ENCODE measurements around the gene DDI2. TPM values are rescaled to one million over a fixed set of nuclear protein-coding genes. Genes with fewer than 3 reads are reported as not detected.
A peak's percentile ranks its signal among the peaks of the same experiment; 100 is the strongest.

The DDI2 gene
- total RNA-seq, 1 experiment from 2014 or later, result 18.6 TPM

DNA sequence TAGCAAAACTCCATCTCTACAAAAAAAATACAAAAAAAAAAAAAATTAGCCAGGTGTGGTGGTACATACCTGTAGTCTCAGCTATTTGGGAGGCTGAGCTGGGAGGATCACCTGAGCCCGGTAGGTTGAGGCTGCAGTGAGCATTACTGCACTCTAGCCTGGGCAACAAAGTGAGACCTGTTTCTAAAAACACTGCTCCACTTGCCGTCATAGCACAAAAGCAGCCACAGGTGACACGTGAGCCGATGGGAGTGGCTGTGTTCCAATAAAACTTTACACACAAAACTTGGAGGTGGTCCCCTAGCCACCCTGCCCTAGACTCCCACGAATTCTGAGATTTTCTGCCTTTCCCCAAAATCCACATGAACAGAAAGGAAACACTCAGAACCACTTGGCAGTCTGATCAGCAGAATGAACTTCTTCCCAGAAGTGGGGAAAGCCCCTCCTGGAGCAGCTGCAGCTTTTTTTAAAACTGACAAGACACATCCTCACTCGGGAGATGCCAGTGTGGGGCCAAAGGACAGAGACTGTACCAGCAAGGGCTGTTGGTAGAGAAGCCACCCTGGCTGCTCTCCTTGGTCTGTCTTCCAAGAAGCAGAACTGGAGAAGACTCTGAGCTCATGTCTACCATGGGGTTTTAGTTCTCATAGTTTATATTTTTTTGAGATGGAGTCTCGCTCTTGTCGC is 90.1 kb downstream of the DDI2 start:
- no peak for DNase-seq (ENCODE audit: low read depth, low spot score)
- in situ Hi-C loops (cut with HindIII; ENCODE audit: low pct_unique_long_range_greater_than_20kb, low sequenced_read_pairs), result no loop called here

GRCh38 chr1:15708486-15709137 is 91.4 kb downstream of the DDI2 start:
- no peak for DNase-seq (ENCODE audit: low read depth, low spot score)
- in situ Hi-C loops (cut with HindIII; ENCODE audit: low pct_unique_long_range_greater_than_20kb, low sequenced_read_pairs), result no loop called here

- no peak for DNase-seq (ENCODE audit: low read depth, low spot score)
- in situ Hi-C loops (cut with HindIII; ENCODE audit: low pct_unique_long_range_greater_than_20kb, low sequenced_read_pairs), result no loop called here
Measured at GRCh38 chr1:15709226-15709625, 92.0 kb downstream of the DDI2 start.

- in situ Hi-C loops (cut with HindIII; ENCODE audit: low pct_unique_long_range_greater_than_20kb, low sequenced_read_pairs), result no loop called here
- DNase-seq (ENCODE audit: low read depth, low spot score), result no peak
Measured at GRCh38 chr1:15712168-15712567, 94.9 kb downstream of the DDI2 start.

DNA sequence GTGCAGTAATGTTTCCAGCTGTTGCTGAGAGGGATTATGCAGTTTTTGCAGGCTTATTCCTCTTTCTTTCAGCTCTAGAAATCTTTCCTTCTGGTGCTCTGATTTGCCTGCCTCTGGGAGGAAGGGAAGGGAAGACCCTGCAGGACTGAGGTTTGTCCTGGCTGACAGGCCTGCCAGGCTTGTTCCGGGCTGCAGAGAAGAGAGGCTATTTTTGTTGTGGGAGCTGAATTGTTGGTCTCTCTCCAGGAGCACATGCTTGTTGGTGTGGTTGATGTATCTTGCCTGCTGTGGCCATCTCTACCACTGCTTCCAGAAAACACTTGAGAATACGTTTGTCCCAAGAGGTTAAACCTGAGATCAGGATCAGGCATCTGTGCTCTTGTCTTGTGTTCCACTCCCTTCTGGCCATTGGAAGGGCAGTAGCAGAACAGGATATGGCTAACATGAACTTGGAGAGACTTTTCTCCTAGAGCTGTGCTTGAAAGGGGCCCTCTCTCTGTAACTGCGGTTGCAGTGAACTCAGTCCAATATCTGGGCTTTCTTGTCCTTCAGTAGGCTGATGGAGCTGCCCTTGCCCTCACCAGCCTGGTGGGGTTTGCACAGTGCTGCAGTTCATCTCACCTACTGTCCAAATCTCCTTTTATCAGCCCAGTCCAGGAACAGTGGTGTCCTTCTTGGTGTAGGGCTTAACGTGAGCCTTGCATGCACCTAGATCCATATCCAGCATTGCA is 97.3 kb downstream of the DDI2 start:
- in situ Hi-C loops (cut with HindIII; ENCODE audit: low pct_unique_long_range_greater_than_20kb, low sequenced_read_pairs), result no loop called here
- peak; percentile 83 for DNase-seq (ENCODE audit: low read depth, low spot score)

DNA sequence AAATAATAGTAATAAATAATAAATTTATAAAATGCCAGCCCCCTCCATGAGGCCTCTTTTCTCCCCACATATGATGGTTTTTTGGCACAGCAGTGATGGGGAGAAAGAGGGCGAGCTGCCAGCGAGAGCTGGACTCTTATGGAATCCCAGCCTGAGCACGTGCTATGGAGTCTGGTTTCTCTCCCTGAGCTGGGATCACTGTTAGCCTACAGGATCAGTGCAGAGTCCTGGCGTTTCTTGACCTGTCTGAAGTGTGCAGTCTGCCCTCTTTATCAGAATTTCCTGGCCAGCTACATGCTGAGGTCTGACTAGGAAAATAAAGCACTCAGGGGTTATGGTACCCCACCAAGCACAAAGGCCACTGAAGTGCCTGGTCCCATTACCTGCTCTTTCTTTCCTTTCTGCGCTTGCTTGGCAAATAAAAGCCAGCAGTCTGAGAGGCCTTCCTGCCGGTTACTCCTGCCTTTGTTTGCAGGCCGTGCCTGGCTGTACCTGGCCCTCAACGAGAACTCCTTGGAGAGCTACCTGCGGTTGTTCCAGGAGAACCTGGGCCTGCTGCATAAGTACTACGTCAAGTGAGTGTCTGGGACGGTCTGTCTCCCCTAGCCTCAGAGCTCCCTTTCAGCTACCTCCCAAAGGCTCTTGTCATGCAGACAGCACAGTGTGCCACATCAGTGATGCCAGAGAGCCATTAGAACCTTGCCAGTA is 100.3 kb downstream of the DDI2 start:
- in situ Hi-C loops (cut with HindIII; ENCODE audit: low pct_unique_long_range_greater_than_20kb, low sequenced_read_pairs), result no loop called here
- DNase-seq (ENCODE audit: low read depth, low spot score), result no peak

DNA sequence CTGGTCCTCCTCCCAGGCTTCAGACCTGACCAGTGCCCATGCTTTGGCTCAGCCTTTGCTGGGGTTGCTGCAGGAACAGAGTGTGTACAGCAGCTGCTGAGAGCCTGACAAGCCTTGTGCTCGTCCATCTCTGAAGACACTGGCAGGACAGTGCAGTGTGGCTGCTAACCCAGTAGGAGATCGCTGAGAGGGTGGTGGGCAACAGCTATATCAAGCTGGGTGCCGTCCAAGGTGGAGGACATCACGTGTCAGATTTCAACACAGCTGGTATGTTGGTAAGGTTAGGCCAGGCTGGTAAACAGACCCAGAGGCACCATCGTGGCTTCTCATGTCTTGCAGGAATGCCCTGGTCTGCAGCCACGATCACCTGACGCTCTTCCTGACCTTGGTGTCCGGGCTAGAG is 100.9 kb downstream of the DDI2 start:
- DNase-seq (ENCODE audit: low read depth, low spot score), result no peak
- in situ Hi-C loops (cut with HindIII; ENCODE audit: low pct_unique_long_range_greater_than_20kb, low sequenced_read_pairs), result no loop called here

Small RNAs within 50 kb of the gene (small RNA-seq; reads per million reads assigned to genes)
- gene AL121992.2 (0 reads per million in 2 experiments), gene CD24P1 (0 reads per million in 2 experiments), gene RNU7-179P (0 reads per million in 2 experiments)

Other genes with a start within 250 kb of the DDI2 start
- gene EFHD2, start 207.6 kb upstream of the DDI2 start, total RNA-seq (2014; rRNA removed; shearing (Covaris generic)), result 31.9 and 35.3 TPM in 2 replicates
- not detected in 2 replicates for gene CTRC, start 179.0 kb upstream of the DDI2 start, total RNA-seq (2014; rRNA removed; shearing (Covaris generic))
- not detected in 2 replicates for gene CELA2A, start 160.7 kb upstream of the DDI2 start, total RNA-seq (2014; rRNA removed; shearing (Covaris generic))
- not detected in 2 replicates for gene CELA2B, start 141.4 kb upstream of the DDI2 start, total RNA-seq (2014; rRNA removed; shearing (Covaris generic))
- 14.7 and 17.1 TPM in 2 replicates for gene CASP9, start 93.2 kb upstream of the DDI2 start, total RNA-seq (2014; rRNA removed; shearing (Covaris generic))
- 11.5 and 15.1 TPM in 2 replicates for gene DNAJC16, start 90.6 kb upstream of the DDI2 start, total RNA-seq (2014; rRNA removed; shearing (Covaris generic))
- gene AGMAT, start 32.4 kb upstream of the DDI2 start, total RNA-seq (2014; rRNA removed; shearing (Covaris generic)), result 0.05 TPM in 1 of 2 replicates, not detected in the other
- 37.6 TPM in 2 replicates for gene PLEKHM2, start 66.9 kb downstream of the DDI2 start, total RNA-seq (2014; rRNA removed; shearing (Covaris generic))
- 0.40 and 1.3 TPM in 2 replicates for gene SLC25A34, start 118.8 kb downstream of the DDI2 start, total RNA-seq (2014; rRNA removed; shearing (Covaris generic))
- not detected in 2 replicates for gene TMEM82, start 125.0 kb downstream of the DDI2 start, total RNA-seq (2014; rRNA removed; shearing (Covaris generic))
- gene FBLIM1, start 141.3 kb downstream of the DDI2 start, total RNA-seq (2014; rRNA removed; shearing (Covaris generic)), result 0.77 and 1.0 TPM in 2 replicates
- 8.3 and 9.2 TPM in 2 replicates for gene UQCRHL, start 190.2 kb downstream of the DDI2 start, total RNA-seq (2014; rRNA removed; shearing (Covaris generic))
- gene SPEN, start 230.2 kb downstream of the DDI2 start, total RNA-seq (2014; rRNA removed; shearing (Covaris generic)), result 10.1 and 11.5 TPM in 2 replicates